ENCODE data around the gene MAB21L2.

The MAB21L2 gene

DNA sequence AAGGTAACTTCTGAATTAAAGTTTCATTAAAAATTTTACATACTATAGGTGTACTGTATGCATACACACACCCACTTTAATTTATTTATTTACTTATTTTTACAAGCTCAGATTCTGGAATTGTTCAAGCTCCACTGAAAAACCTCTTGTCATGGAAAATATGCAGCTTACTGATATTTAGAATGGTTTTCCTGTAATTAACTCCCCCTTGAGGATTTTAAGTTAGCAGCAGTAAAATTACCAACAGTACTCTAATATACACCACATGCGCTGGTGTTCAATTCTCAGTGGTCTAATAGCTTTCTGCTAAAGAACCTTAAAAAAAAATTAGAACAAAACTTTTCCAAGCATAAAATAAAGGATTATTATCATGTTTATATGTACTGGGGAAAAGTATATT is 12.0 kb downstream of the MAB21L2 start:
- no peak for TF ChIP-seq ZC3H10 (CRISPR knock-in tag; IDR thresholded peaks at IDR 0.05)
- no peak for TF ChIP-seq ZFP30 (CRISPR knock-in tag; IDR thresholded peaks at IDR 0.05)
- TF ChIP-seq SNAI2 (CRISPR knock-in tag; IDR thresholded peaks at IDR 0.05) = no peak
- TF ChIP-seq, protein P1, sequence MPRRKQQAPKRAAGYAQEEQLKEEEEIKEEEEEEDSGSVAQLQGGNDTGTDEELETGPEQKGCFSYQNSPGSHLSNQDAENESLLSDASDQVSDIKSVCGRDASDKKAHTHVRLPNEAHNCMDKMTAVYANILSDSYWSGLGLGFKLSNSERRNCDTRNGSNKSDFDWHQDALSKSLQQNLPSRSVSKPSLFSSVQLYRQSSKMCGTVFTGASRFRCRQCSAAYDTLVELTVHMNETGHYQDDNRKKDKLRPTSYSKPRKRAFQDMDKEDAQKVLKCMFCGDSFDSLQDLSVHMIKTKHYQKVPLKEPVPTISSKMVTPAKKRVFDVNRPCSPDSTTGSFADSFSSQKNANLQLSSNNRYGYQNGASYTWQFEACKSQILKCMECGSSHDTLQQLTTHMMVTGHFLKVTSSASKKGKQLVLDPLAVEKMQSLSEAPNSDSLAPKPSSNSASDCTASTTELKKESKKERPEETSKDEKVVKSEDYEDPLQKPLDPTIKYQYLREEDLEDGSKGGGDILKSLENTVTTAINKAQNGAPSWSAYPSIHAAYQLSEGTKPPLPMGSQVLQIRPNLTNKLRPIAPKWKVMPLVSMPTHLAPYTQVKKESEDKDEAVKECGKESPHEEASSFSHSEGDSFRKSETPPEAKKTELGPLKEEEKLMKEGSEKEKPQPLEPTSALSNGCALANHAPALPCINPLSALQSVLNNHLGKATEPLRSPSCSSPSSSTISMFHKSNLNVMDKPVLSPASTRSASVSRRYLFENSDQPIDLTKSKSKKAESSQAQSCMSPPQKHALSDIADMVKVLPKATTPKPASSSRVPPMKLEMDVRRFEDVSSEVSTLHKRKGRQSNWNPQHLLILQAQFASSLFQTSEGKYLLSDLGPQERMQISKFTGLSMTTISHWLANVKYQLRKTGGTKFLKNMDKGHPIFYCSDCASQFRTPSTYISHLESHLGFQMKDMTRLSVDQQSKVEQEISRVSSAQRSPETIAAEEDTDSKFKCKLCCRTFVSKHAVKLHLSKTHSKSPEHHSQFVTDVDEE (CRISPR knock-in tag; IDR thresholded peaks at IDR 0.05) = no peak
- no peak for TF ChIP-seq ZFP3 (CRISPR knock-in tag; IDR thresholded peaks at IDR 0.05)
- peak; percentile 64 for ATAC-seq

DNA sequence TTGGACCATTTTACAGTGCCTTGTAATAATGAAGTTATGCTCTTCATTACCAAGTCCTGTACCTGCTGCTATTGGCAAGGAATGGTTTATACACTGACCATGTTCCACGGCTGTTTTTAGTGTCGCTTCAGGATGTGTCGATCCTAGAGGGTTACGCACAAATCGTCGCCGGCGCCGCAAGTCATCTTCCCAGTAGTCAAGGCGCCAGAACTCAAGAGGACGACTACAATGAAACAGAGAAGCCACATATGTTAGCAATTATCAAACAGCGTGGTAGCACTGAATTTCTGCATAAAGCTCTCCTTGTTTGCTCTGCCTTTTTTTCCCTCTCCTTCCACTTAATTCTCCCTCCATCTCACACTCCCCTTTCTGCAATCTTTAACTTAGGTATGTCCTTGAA is 17.0 kb downstream of the MAB21L2 start:
- ATAC-seq = no peak
- TF ChIP-seq, protein P2, sequence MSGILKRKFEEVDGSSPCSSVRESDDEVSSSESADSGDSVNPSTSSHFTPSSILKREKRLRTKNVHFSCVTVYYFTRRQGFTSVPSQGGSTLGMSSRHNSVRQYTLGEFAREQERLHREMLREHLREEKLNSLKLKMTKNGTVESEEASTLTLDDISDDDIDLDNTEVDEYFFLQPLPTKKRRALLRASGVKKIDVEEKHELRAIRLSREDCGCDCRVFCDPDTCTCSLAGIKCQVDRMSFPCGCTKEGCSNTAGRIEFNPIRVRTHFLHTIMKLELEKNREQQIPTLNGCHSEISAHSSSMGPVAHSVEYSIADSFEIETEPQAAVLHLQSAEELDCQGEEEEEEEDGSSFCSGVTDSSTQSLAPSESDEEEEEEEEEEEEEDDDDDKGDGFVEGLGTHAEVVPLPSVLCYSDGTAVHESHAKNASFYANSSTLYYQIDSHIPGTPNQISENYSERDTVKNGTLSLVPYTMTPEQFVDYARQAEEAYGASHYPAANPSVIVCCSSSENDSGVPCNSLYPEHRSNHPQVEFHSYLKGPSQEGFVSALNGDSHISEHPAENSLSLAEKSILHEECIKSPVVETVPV (CRISPR knock-in tag; IDR thresholded peaks at IDR 0.05) = no peak
- TF ChIP-seq ZNF70 (CRISPR knock-in tag; IDR thresholded peaks at IDR 0.05) (no peak), ZFP30 (CRISPR knock-in tag; IDR thresholded peaks at IDR 0.05) (no peak), SNAI2 (CRISPR knock-in tag; IDR thresholded peaks at IDR 0.05) (no peak), CSDC2 (CRISPR knock-in tag; IDR thresholded peaks at IDR 0.05) (no peak), TCF4 (CRISPR knock-in tag; IDR thresholded peaks at IDR 0.05; ENCODE audit: borderline replicate concordance) (no peak), ESRRG (CRISPR knock-in tag; IDR thresholded peaks at IDR 0.05) (no peak)
- TF ChIP-seq, protein P3, sequence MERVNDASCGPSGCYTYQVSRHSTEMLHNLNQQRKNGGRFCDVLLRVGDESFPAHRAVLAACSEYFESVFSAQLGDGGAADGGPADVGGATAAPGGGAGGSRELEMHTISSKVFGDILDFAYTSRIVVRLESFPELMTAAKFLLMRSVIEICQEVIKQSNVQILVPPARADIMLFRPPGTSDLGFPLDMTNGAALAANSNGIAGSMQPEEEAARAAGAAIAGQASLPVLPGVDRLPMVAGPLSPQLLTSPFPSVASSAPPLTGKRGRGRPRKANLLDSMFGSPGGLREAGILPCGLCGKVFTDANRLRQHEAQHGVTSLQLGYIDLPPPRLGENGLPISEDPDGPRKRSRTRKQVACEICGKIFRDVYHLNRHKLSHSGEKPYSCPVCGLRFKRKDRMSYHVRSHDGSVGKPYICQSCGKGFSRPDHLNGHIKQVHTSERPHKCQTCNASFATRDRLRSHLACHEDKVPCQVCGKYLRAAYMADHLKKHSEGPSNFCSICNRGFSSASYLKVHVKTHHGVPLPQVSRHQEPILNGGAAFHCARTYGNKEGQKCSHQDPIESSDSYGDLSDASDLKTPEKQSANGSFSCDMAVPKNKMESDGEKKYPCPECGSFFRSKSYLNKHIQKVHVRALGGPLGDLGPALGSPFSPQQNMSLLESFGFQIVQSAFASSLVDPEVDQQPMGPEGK (CRISPR knock-in tag; IDR thresholded peaks at IDR 0.05; ENCODE audit: borderline replicate concordance) = no peak
- TF ChIP-seq, protein P4, sequence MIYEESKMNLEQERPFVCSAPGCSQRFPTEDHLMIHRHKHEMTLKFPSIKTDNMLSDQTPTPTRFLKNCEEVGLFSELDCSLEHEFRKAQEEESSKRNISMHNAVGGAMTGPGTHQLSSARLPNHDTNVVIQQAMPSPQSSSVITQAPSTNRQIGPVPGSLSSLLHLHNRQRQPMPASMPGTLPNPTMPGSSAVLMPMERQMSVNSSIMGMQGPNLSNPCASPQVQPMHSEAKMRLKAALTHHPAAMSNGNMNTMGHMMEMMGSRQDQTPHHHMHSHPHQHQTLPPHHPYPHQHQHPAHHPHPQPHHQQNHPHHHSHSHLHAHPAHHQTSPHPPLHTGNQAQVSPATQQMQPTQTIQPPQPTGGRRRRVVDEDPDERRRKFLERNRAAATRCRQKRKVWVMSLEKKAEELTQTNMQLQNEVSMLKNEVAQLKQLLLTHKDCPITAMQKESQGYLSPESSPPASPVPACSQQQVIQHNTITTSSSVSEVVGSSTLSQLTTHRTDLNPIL (CRISPR knock-in tag; IDR thresholded peaks at IDR 0.05; ENCODE audit: low read depth) = no peak

DNA sequence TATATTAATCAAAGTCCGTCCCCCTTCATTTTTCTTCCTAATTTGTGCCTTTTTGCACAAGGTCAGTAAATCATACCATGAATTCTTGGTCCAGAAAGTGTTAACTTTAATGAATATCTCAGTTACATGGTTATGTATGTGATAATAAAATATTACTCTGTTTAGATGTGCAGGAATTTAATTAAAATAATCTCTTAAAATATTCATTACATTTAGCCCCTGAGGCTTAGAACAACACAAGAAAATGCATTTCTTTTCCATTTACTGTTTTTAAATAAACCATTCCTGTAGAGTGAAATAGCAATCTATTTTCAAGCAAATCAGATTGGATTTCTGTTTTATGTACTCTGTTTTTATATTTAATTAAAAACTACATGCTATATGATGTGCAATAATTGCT is 17.6 kb downstream of the MAB21L2 start:
- no peak for ATAC-seq
- TF ChIP-seq PPARA (CRISPR knock-in tag; IDR thresholded peaks at IDR 0.05; ENCODE audit: borderline replicate concordance) (no peak), OSR1 (CRISPR knock-in tag; IDR thresholded peaks at IDR 0.05) (no peak), ISL1 (CRISPR knock-in tag; IDR thresholded peaks at IDR 0.05) (no peak), RARB (CRISPR knock-in tag; IDR thresholded peaks at IDR 0.05) (no peak), ZFP3 (CRISPR knock-in tag; IDR thresholded peaks at IDR 0.05) (no peak), SNAI2 (CRISPR knock-in tag; IDR thresholded peaks at IDR 0.05) (no peak), ESRRG (CRISPR knock-in tag; IDR thresholded peaks at IDR 0.05) (no peak)
- TF ChIP-seq, protein P4 (CRISPR knock-in tag; IDR thresholded peaks at IDR 0.05; ENCODE audit: low read depth) = no peak
- TF ChIP-seq, protein P2 (CRISPR knock-in tag; IDR thresholded peaks at IDR 0.05) = no peak

DNA sequence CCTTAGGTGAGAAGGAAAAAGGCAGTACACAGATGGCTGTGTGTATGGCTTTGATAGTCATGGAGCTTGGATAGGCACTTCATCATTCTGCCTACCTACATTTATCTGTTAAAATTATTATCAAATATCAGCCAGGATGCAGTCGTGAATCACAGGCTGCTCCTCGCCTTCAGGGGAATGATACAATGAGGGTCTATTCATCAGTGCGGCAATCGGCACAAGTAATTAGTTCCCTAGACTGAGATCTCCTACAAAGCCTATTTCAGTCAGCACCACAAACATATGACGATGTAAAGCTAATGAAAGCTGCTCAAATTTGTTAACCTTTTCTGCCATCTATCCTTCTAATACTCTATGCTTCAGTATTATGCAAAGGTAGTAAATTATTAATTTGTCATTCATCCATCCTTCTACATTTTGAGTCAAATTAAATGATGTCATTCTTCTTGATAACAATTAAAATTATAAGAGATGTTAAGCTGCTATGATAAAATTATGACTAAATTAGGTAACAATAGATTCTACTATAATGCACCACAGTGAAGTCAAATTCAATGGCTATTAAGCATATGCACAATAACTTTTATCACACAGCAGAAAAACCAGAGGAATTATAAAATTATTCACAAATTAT is 19.0 kb downstream of the MAB21L2 start:
- TF ChIP-seq, protein P3 (CRISPR knock-in tag; IDR thresholded peaks at IDR 0.05; ENCODE audit: borderline replicate concordance) = no peak
- TF ChIP-seq ZNF8 (CRISPR knock-in tag; IDR thresholded peaks at IDR 0.05) = no peak
- no peak for TF ChIP-seq TOX (CRISPR knock-in tag; IDR thresholded peaks at IDR 0.05; ENCODE audit: borderline replicate concordance)
- TF ChIP-seq, protein P2 (CRISPR knock-in tag; IDR thresholded peaks at IDR 0.05) = no peak
- no peak for ATAC-seq

Measured in SK-N-SH treated with all-trans-retinoic acid at 6 μM for 48 hours (cell line).